ENCODE measurements around the gene SLC38A2.
"Not testable (repeated sequence)": the region's sequence is repeated elsewhere in the genome, so short reads cannot be mapped to it uniquely, and the experiment has no call there.

The SLC38A2 gene

DNA sequence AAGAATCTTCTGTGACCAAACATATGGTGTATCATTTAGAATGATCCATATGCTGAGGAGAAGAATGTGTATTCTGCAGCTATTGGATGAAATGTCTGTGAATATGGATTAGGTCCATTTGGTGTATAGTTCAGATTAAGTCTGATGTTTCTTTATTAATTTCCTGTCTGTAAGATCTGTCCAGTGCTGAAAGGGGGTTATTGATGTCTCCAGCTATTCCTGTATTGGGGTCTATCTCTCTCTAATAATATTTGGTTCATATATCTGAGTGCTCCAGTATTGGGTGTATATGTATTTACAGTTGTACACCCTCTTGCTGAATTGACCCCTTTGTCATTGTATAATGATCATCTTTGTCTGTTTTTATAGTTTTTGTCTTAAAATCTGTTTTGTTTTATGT lies 33.5 kb downstream of the SLC38A2 start:
- TF ChIP-seq EZH2 (IDR thresholded peaks at IDR 0.05; ENCODE audit: borderline replicate concordance, low read depth, low read length, severe bottlenecking) = no peak
- TF ChIP-seq, protein P1, sequence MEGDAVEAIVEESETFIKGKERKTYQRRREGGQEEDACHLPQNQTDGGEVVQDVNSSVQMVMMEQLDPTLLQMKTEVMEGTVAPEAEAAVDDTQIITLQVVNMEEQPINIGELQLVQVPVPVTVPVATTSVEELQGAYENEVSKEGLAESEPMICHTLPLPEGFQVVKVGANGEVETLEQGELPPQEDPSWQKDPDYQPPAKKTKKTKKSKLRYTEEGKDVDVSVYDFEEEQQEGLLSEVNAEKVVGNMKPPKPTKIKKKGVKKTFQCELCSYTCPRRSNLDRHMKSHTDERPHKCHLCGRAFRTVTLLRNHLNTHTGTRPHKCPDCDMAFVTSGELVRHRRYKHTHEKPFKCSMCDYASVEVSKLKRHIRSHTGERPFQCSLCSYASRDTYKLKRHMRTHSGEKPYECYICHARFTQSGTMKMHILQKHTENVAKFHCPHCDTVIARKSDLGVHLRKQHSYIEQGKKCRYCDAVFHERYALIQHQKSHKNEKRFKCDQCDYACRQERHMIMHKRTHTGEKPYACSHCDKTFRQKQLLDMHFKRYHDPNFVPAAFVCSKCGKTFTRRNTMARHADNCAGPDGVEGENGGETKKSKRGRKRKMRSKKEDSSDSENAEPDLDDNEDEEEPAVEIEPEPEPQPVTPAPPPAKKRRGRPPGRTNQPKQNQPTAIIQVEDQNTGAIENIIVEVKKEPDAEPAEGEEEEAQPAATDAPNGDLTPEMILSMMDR (IDR thresholded peaks at IDR 0.05; ENCODE audit: borderline replicate concordance, extremely low read depth, low read length, poor library complexity, severe bottlenecking) = no peak
- Histone ChIP-seq H2AFZ (ENCODE audit: low read depth, low read length) (no peak overlapping the region), H3K4me1 (ENCODE audit: insufficient read depth, low read length) (no peaks in the 10 kb centered on the region), H3K9me3 (ENCODE audit: insufficient read depth, low read length, severe bottlenecking) (no peaks in the 10 kb centered on the region), H3K27ac (ENCODE audit: low read length) (no peak overlapping the region), H3K79me2 (ENCODE audit: insufficient read depth, low read length) (no peaks in the 10 kb centered on the region), H3K36me3 (ENCODE audit: insufficient read depth, low read length) (no peaks in the 10 kb centered on the region), H4K20me1 (ENCODE audit: insufficient read depth, low read length) (no peaks in the 10 kb centered on the region), H3K4me2 (ENCODE audit: insufficient read depth, low read length) (no peak overlapping the region), H3K27me3 (ENCODE audit: insufficient read depth, low read length, poor library complexity) (no peaks in the 10 kb centered on the region), H3K9ac (ENCODE audit: low read depth, low read length) (no peak overlapping the region), H3K4me3 (ENCODE audit: low read depth in 1 of 2, low read length in 2 of 2) (no peak overlapping the region)
- DNase-seq (no peak), ATAC-seq (ENCODE audit: insufficient read depth, low read depth) (no peak)

DNA sequence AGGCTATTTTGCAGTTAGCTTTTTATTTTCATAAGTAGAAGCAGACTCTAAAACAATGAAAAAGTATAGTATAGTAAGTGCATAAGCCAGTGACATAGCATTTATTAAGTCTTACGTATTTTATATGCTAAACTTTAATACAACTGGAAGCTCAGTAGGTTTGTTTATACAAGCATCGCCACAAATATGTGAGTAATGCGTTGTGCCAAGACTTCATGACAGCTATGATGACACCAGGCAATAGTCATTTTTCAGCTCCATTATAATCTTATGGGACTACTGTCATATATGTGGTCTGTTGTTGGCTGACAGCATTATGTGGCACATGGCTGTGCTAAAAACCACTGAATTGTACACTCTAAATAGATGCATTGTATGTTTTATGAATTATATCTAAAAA lies 40.3 kb downstream of the SLC38A2 start:
- H3K27ac ChIP-seq (ENCODE audit: low read length) = no peak overlapping the region
- peaks cover 13% of the 10 kb centered on the region for H3K9me3 ChIP-seq (ENCODE audit: insufficient read depth, low read length, severe bottlenecking)
- TF ChIP-seq EZH2 (IDR thresholded peaks at IDR 0.05; ENCODE audit: borderline replicate concordance, low read depth, low read length, severe bottlenecking) = no peak
- TF ChIP-seq, protein P1 (IDR thresholded peaks at IDR 0.05; ENCODE audit: borderline replicate concordance, extremely low read depth, low read length, poor library complexity, severe bottlenecking) = no peak
- H3K36me3 ChIP-seq (ENCODE audit: insufficient read depth, low read length) = no peaks in the 10 kb centered on the region
- H3K4me1 ChIP-seq (ENCODE audit: insufficient read depth, low read length) = no peaks in the 10 kb centered on the region
- ATAC-seq (ENCODE audit: insufficient read depth, low read depth) = no peak
- no peak overlapping the region for H3K4me3 ChIP-seq (ENCODE audit: low read depth in 1 of 2, low read length in 2 of 2)
- H3K4me2 ChIP-seq (ENCODE audit: insufficient read depth, low read length) = no peak overlapping the region
- H3K27me3 ChIP-seq (ENCODE audit: insufficient read depth, low read length, poor library complexity) = no peaks in the 10 kb centered on the region
- H2AFZ ChIP-seq (ENCODE audit: low read depth, low read length) = no peak overlapping the region
- no peaks in the 10 kb centered on the region for H3K79me2 ChIP-seq (ENCODE audit: insufficient read depth, low read length)
- H4K20me1 ChIP-seq (ENCODE audit: insufficient read depth, low read length) = no peaks in the 10 kb centered on the region
- no peak overlapping the region for H3K9ac ChIP-seq (ENCODE audit: low read depth, low read length)
- DNase-seq = no peak

DNA sequence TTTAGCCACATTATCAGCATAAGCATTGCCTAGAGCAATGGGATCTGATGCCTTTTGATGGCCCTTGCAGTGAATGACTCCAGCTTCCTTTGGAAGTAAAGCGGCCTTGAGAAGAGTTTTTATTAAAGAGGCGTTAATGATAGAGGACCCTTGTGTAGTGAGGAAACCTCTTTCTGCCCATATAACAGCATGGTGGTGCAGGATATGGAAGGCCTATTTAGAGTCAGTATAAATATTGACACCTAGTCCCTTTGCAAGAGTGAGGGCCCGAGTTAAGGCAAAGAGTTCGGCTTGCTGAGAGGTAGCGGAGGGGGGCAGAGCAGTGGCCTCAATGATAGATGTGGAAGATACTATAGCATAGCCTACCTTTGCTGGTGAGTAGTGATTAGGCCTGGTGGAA lies 47.5 kb downstream of the SLC38A2 start:
- H3K4me1 ChIP-seq (ENCODE audit: insufficient read depth, low read length) = not testable (repeated sequence)

DNA sequence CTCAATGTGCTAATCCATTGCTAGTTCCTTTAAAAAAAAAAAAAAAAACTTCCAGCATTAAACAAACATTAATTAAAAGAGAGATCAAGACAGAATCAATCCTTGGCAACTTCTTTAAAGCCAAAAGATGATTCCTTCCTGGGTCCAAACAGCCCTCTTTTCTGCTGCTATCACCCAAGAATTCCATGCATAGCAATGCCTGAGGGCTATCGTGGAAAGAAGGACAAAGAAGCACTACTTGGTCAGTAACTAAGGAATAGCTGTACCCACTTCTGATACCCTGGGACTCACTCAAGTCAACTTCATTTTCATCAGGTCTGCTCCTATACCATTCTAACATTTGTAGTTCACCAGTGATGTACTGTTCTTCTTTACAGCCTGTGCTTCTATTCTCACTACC lies 51.8 kb downstream of the SLC38A2 start:
- H2AFZ ChIP-seq (ENCODE audit: low read depth, low read length) = no peak overlapping the region
- H3K27ac ChIP-seq (ENCODE audit: low read length) = no peak overlapping the region
- no peaks in the 10 kb centered on the region for H3K36me3 ChIP-seq (ENCODE audit: insufficient read depth, low read length)
- H3K9ac ChIP-seq (ENCODE audit: low read depth, low read length) = no peak overlapping the region
- H3K9me3 ChIP-seq (ENCODE audit: insufficient read depth, low read length, severe bottlenecking) = peaks cover 12% of the 10 kb centered on the region
- no peaks in the 10 kb centered on the region for H4K20me1 ChIP-seq (ENCODE audit: insufficient read depth, low read length)
- no peak overlapping the region for H3K4me2 ChIP-seq (ENCODE audit: insufficient read depth, low read length)
- TF ChIP-seq, protein P1 (IDR thresholded peaks at IDR 0.05; ENCODE audit: borderline replicate concordance, extremely low read depth, low read length, poor library complexity, severe bottlenecking) = no peak
- TF ChIP-seq EZH2 (IDR thresholded peaks at IDR 0.05; ENCODE audit: borderline replicate concordance, low read depth, low read length, severe bottlenecking) = no peak
- ATAC-seq (ENCODE audit: insufficient read depth, low read depth) (no peak), DNase-seq (no peak)
- H3K27me3 ChIP-seq (ENCODE audit: insufficient read depth, low read length, poor library complexity) = no peaks in the 10 kb centered on the region
- no peak overlapping the region for H3K4me3 ChIP-seq (ENCODE audit: low read depth in 1 of 2, low read length in 2 of 2)
- H3K4me1 ChIP-seq (ENCODE audit: insufficient read depth, low read length) = no peaks in the 10 kb centered on the region
- H3K79me2 ChIP-seq (ENCODE audit: insufficient read depth, low read length) = no peaks in the 10 kb centered on the region

More for the DNA sequence above, 47.5 kb downstream of the SLC38A2 start:
- H3K4me2 ChIP-seq (ENCODE audit: insufficient read depth, low read length); ATAC-seq (ENCODE audit: insufficient read depth, low read depth); H3K27me3 ChIP-seq (ENCODE audit: insufficient read depth, low read length, poor library complexity); H3K79me2 ChIP-seq (ENCODE audit: insufficient read depth, low read length); H3K9ac ChIP-seq (ENCODE audit: low read depth, low read length); H4K20me1 ChIP-seq (ENCODE audit: insufficient read depth, low read length); H3K27ac ChIP-seq (ENCODE audit: low read length); H2AFZ ChIP-seq (ENCODE audit: low read depth, low read length); H3K4me3 ChIP-seq (ENCODE audit: low read depth in 1 of 2, low read length in 2 of 2); DNase-seq; H3K36me3 ChIP-seq (ENCODE audit: insufficient read depth, low read length): not testable (repeated sequence)
- peaks cover 16% of the 10 kb centered on the region for H3K9me3 ChIP-seq (ENCODE audit: insufficient read depth, low read length, severe bottlenecking)
